Prostate gland (tissue), 2 donors: ENCODE data around the gene MYO9B.

Experiments
- CTCF ChIP-seq, 4 experiments: fragments of 200-600 bp in 2 of 4; fragments of 450-650 bp in 2 of 4; sonication (generic) in 2 of 4; IDR thresholded peaks; 1 replicate in 3 of 4; 2 replicates in 1 of 4; pipeline ENCODE4 v1.5.1; 2016 to 2019; ENCODE audit warnings: antibody characterized with exemption in 4 of 4, mild to moderate bottlenecking in 2 of 4, moderate library complexity in 2 of 4
- POLR2A ChIP-seq: fragments of 450-650 bp; IDR thresholded peaks from one replicate; pipeline ENCODE4 v1.6.1; 2016; ENCODE audit warnings: antibody characterized with exemption, mild to moderate bottlenecking

DNA sequence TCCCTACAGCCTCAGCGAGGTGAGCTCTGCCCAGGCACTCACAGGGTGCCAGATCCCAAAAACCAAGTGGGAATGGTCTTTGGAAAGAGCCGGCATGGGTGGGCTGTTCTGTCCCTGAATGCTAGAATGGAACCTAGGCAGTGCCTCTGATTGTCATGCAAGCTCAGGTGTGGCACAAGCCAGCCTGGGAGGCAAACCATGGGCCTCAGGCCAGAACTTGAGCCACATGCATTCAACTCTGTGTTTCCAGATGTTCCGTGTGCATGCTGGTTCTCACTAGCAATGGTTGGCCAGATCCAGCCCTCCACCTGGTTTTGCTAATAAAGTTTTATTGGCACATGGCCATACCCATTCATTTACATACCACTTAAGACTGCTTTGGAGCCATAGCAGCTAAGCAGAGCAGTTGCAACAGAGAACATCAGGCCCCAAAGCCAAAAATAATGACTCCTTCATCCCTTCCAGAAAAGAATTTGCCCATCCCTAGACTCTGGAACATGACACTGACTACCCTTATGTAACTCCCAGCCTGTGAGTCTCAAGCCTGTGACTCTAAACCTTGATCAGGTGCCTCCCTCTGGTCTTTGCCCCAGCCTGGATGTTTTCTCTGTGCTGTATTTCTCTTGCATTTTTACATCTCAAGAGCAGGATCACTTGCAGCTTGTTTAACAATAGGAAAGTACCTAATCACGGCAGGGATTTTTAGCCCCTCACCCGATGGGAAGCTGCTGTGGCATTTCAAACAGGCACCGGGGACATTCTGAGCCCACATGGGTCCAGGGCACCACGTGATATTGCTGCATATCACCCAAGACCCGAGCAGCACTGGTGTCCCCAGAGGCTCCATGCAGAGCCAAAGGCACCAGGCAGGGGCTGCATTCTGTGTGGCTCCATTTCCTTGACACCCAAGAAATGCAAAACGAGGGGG, 84.2 kb downstream of the MYO9B start:
- TF ChIP-seq POLR2A = no peak
- TF ChIP-seq CTCF (IDR thresholded peaks at IDR 0.05) = no peak
